Esophagus muscularis mucosa (tissue), 4 donors: ENCODE measurements around the gene DCP1B. TPM values are rescaled to one million over a fixed set of nuclear protein-coding genes. Genes with fewer than 3 reads are reported as not detected.
A peak's percentile ranks its signal among the peaks of the same experiment; 100 is the strongest.

Source experiments
- DNase-seq: peaks from one replicate; pipeline ENCODE4 v3.0.0-alpha.2; 2017; ENCODE audit errors: extremely low spot score
- H3K27ac ChIP-seq, 4 donors: fragments of 200-600 bp; sonication (generic); replicated peaks in 1 of 4; 1 replicate in 3 of 4; 2 replicates in 1 of 4; pipeline ENCODE4 v1.5.1; 2016 to 2019; ENCODE audit warnings: mild to moderate bottlenecking in 1 of 4
- H3K27me3 ChIP-seq, 4 donors: fragments of 200-600 bp; sonication (generic); one replicate each; pipeline versions ENCODE4 v1.5.1 to v1.6.0; 2016 to 2019
- H3K36me3 ChIP-seq, 4 donors: fragments of 200-600 bp; sonication (generic); one replicate each; pipeline ENCODE4 v1.5.1; 2016 to 2019
- H3K4me1 ChIP-seq, 4 donors: fragments of 200-600 bp; sonication (generic); one replicate each; pipeline ENCODE4 v1.5.1; 2016 to 2019
- H3K4me3 ChIP-seq, 4 donors: fragments of 200-600 bp; sonication (generic); 1 replicate in 2 of 4; 2 replicates in 2 of 4; pipeline ENCODE4 v1.5.1; 2016 to 2019; ENCODE audit warnings: mild to moderate bottlenecking in 4 of 4, moderate library complexity in 1 of 4
- H3K9me3 ChIP-seq, 4 donors: fragments of 200-600 bp; sonication (generic); 1 replicate in 3 of 4; 2 replicates in 1 of 4; pipeline ENCODE4 v1.5.1; 2016 to 2019
- CTCF ChIP-seq, 3 experiments: fragments of 200-600 bp in 2 of 3; fragments of 450-650 bp in 1 of 3; sonication (generic) in 2 of 3; IDR thresholded peaks; one replicate each; pipeline ENCODE4 v1.5.1; 2017 to 2019; ENCODE audit warnings: antibody characterized with exemption in 3 of 3, mild to moderate bottlenecking in 2 of 3, moderate library complexity in 1 of 3
- EP300 ChIP-seq: sonication (generic); formaldehyde crosslinking; IDR thresholded peaks from one replicate; pipeline ENCODE4 v1.6.1; 2017; ENCODE audit warnings: antibody characterized with exemption
- POLR2A ChIP-seq: fragments of 450-650 bp; IDR thresholded peaks from one replicate; pipeline ENCODE4 v1.6.1; 2017; ENCODE audit warnings: antibody characterized with exemption, moderate library complexity, mild to moderate bottlenecking, low read depth
- POLR2AphosphoS5 ChIP-seq, 2 donors: sonication (generic); formaldehyde crosslinking; IDR thresholded peaks; one replicate each; pipeline ENCODE4 v1.6.1; 2017; ENCODE audit warnings: antibody characterized with exemption in 2 of 2
- WGBS: methylation state at CpG from one replicate; pipeline ENCODE4 v1.1.5; 2018; 5-methylcytosine and 5-hydroxymethylcytosine counted together
- intact Hi-C: fragments of 100-400 bp; cut with DNase I; formaldehyde crosslinking; loops from one replicate; pipeline ENCODE4 v1.15.1; 2023
- total RNA-seq, 4 donors: library from RNA; depleted of rRNA; stranded (reverse); fragments of >200 nt; gene quantifications; one replicate each; pipeline versions ENCODE4 v1.1.0 to v1.2.1, GENCODE V29; 2016

The DCP1B gene
- total RNA-seq, 4 donors from 2014 or later, result 22.0 to 26.5 (median 24.4) TPM

GRCh38 chr12:2008677-2009076, 4.4 kb upstream of the DCP1B start:
- intact Hi-C loops, result no loop called here
- H3K27ac ChIP-seq, result peak overlapping the region; percentile 54 to 69 (median 59)

GRCh38 chr12:2003676-2004112, 563 bp downstream of the DCP1B start:
- Histone ChIP-seq H3K36me3 (no peaks in the 10 kb centered on the region), H3K4me1 (peaks cover 32 to 62% (median 59%) of the 10 kb centered on the region in 4 donors), H3K27me3 (no peaks in the 10 kb centered on the region), H3K27ac (peak overlapping the region; percentile 93 to 97 (median 96)), H3K4me3 (peak overlapping the region; percentile 91 to 96 (median 94)), H3K9me3 (no peaks in the 10 kb centered on the region)
- intact Hi-C loops, result no loop called here
- no peak for DNase-seq
- WGBS, result 0% methylated on average over 13 of the region's 13 CpGs
- TF ChIP-seq POLR2AphosphoS5 (IDR thresholded peaks at IDR 0.05) (no peak), POLR2A (no peak)

More at GRCh38 chr12:2008677-2009076, 4.4 kb upstream of the DCP1B start:
- no peak for DNase-seq
- Histone ChIP-seq H3K4me3 (no peak overlapping the region), H3K9me3 (no peaks in the 10 kb centered on the region), H3K4me1 (peaks cover 28 to 40% (median 35%) of the 10 kb centered on the region in 4 donors), H3K36me3 (no peaks in the 10 kb centered on the region), H3K27me3 (no peaks in the 10 kb centered on the region)
- 43% methylated on average over 5 of the region's 5 CpGs for WGBS
- TF ChIP-seq CTCF (IDR thresholded peaks at IDR 0.05) (no peak), POLR2AphosphoS5 (IDR thresholded peaks at IDR 0.05) (no peak)

GRCh38 chr12:1995205-1995896, 8.9 kb downstream of the DCP1B start:
- no peak for TF ChIP-seq CTCF (IDR thresholded peaks at IDR 0.05)
- no peak for TF ChIP-seq EP300
- TF ChIP-seq POLR2A, result no peak
- TF ChIP-seq POLR2AphosphoS5 (IDR thresholded peaks at IDR 0.05), result no peak
- intact Hi-C loops, result no loop called here
- H3K27ac ChIP-seq, result peak overlapping the region; percentile 75 to 81 (median 77)
- H3K4me1 ChIP-seq, result peaks cover 17 to 56% (median 51%) of the 10 kb centered on the region in 4 donors
- H3K27me3 ChIP-seq, result no peaks in the 10 kb centered on the region
- H3K9me3 ChIP-seq, result no peaks in the 10 kb centered on the region
- no peak overlapping the region for H3K4me3 ChIP-seq
- H3K36me3 ChIP-seq, result peaks cover 10 to 50% (median 24%) of the 10 kb centered on the region in 4 donors
- no peak for DNase-seq
- WGBS, result 94% methylated on average over 4 of the region's 4 CpGs

GRCh38 chr12:1994429-1995143, 9.7 kb downstream of the DCP1B start:
- H3K27ac ChIP-seq, result peak overlapping the region; percentile 75 to 81 (median 77)
- 88% methylated on average over 1 of the region's 1 CpG for WGBS

More at GRCh38 chr12:1994429-1995143, 9.7 kb downstream of the DCP1B start:
- Histone ChIP-seq H3K9me3 (no peaks in the 10 kb centered on the region), H3K27me3 (no peaks in the 10 kb centered on the region), H3K4me3 (no peak overlapping the region), H3K4me1 (peaks cover 13 to 49% (median 44%) of the 10 kb centered on the region in 4 donors), H3K36me3 (peaks cover 10 to 57% (median 24%) of the 10 kb centered on the region in 4 donors)
- TF ChIP-seq CTCF (IDR thresholded peaks at IDR 0.05) (peak in 1 of 3 experiments; percentile 10), POLR2AphosphoS5 (IDR thresholded peaks at IDR 0.05) (no peak), EP300 (no peak), POLR2A (no peak)
- DNase-seq, result no peak
- intact Hi-C loops, result no loop called here
